A673 (cell line): ENCODE results near the gene MYT1. TPM values are rescaled to one million over a fixed set of nuclear protein-coding genes. Genes with fewer than 3 reads are reported as not detected.

Experiments
- BruUV-seq: library from RNA; stranded (reverse); fragments of 400-500 nt; replicated peaks from 2 replicates; lab custom pipeline; 2021; lab: Mats Ljungman, UMichigan
- CTCF ChIA-PET: fragments of 300-600 bp; sonication (Branson Sonifier 250); formaldehyde crosslinking; loops from one replicate; lab custom pipeline; 2022; ENCODE audit warnings: antibody characterized with exemption; lab: Charles Lee
- POLR2A ChIA-PET: fragments of 300-600 bp; sonication (Branson Sonifier 250); formaldehyde crosslinking; loops from one replicate; lab custom pipeline; 2022; ENCODE audit warnings: antibody characterized with exemption; ENCODE audit not compliant: low non-redundant PET; lab: Charles Lee
- DNase-seq: peaks from one replicate; pipeline ENCODE4 v3.0.0-alpha.2; 2015; ENCODE audit warnings: low spot score
- H3K27ac ChIP-seq: fragments of 200-600 bp; sonication (generic); 2 replicates; pipeline ENCODE4 v1.5.1; 2016; ENCODE audit warnings: mixed run types, low read depth, mild to moderate bottlenecking, mixed read lengths, antibody characterized with exemption, low read length; ENCODE audit not compliant: poor library complexity, severe bottlenecking
- H3K27me3 ChIP-seq: fragments of 200-600 bp; sonication (generic); replicated peaks from 2 replicates; pipeline ENCODE4 v1.6.1; 2017; ENCODE audit warnings: mixed run types, low read depth, mild to moderate bottlenecking, mixed read lengths, antibody characterized with exemption, low read length; ENCODE audit not compliant: insufficient read depth, poor library complexity
- H3K36me3 ChIP-seq: fragments of 200-600 bp; sonication (generic); 2 replicates; pipeline ENCODE4 v1.6.1; 2016; ENCODE audit warnings: mixed run types, mild to moderate bottlenecking, mixed read lengths, antibody characterized with exemption, low read length; ENCODE audit not compliant: insufficient read depth, poor library complexity, severe bottlenecking
- H3K4me1 ChIP-seq: fragments of 200-600 bp; sonication (generic); 2 replicates; pipeline ENCODE4 v1.6.1; 2017; ENCODE audit warnings: mixed run types, mild to moderate bottlenecking, mixed read lengths, antibody characterized with exemption, low read length; ENCODE audit not compliant: insufficient read depth, poor library complexity, severe bottlenecking
- H3K4me3 ChIP-seq: fragments of 200-600 bp; sonication (generic); 2 replicates; pipeline ENCODE4 v1.5.1; 2016; ENCODE audit warnings: low read depth, mixed run types, mild to moderate bottlenecking, mixed read lengths, low read length; ENCODE audit not compliant: poor library complexity, severe bottlenecking
- H3K9me3 ChIP-seq: fragments of 200-600 bp; sonication (generic); 2 replicates; pipeline ENCODE4 v1.6.1; 2016; ENCODE audit warnings: mixed run types, low read depth, mild to moderate bottlenecking, mixed read lengths, antibody characterized with exemption, low read length; ENCODE audit not compliant: poor library complexity, severe bottlenecking
- CTCF ChIP-seq: fragments of 300-800, 200-600 bp; sonication (generic); conservative IDR thresholded peaks from 2 replicates; pipeline ENCODE4 v1.5.1; 2017; ENCODE audit warnings: low read depth, mild to moderate bottlenecking, antibody characterized with exemption, low read length, moderate library complexity, mixed read lengths
- EZH2 ChIP-seq: fragments of 200-600 bp; sonication (generic); IDR thresholded peaks from 2 replicates; pipeline ENCODE4 v1.6.1; 2017; ENCODE audit warnings: borderline replicate concordance, low read depth, mild to moderate bottlenecking, mixed read lengths, antibody characterized with exemption, low read length; ENCODE audit not compliant: poor library complexity, severe bottlenecking
- intact Hi-C: fragments of 100-400 bp; cut with micrococcal nuclease; formaldehyde crosslinking; loops from one replicate; pipeline ENCODE4 v1.10.0; 2022; ENCODE audit not compliant: unreplicated experiment
- total RNA-seq: library from RNA; stranded (reverse); gene quantifications from 2 replicates; pipeline ENCODE4 v1.2.3, GENCODE V29; 2021

The MYT1 gene
- total RNA-seq, 1 experiment from 2014 or later = not detected

DNA sequence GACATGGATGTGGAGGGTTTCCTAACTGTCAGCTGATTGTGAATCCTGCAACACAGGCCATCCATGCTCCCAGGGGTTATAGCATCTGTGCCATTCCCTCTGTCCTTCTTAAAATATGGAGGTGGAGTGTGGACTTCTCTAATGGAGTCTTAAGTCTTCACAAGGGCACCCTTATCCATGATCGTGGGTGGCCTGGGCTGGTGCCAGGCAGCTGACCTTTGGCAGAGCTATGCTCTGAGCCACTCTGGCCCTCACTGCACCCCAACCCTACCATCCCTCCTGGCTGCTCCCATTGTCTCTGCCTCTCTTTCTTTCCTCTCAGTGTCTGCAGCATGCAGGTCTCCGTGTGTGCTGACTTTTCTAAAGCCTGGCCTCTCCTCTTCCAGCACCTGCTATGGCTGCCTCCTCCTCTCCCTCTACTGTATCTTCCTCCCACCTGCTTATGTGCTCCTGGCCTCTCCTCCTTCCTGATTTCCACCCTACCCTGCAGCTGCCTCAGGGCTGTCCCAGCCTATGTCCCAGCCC, 80.1 kb downstream of the MYT1 start:
- Histone ChIP-seq H3K4me3 (no peak overlapping the region), H3K36me3 (no peaks in the 10 kb centered on the region), H3K27me3 (peaks cover 4% of the 10 kb centered on the region), H3K4me1 (no peaks in the 10 kb centered on the region), H3K27ac (no peak overlapping the region), H3K9me3 (no peaks in the 10 kb centered on the region)
- TF ChIP-seq CTCF (no peak), EZH2 (no peak)
- BruUV-seq = no TSS peak
- intact Hi-C loops = no loop called here
- ChIA-PET POLR2A (no interaction called here), CTCF (interaction anchor here (0.8 kb wide), 1 partner anchor 21 kb away, joined by 3 read pairs; no protein-coding TSS in a partner anchor)
- DNase-seq = no peak

- no peaks in the 10 kb centered on the region for H3K4me1 ChIP-seq
- intact Hi-C loops = no loop called here
- ChIA-PET CTCF (no interaction called here), POLR2A (no interaction called here)
- H3K4me3 ChIP-seq = no peak overlapping the region
- no peaks in the 10 kb centered on the region for H3K36me3 ChIP-seq
- no peak for DNase-seq
- H3K9me3 ChIP-seq = no peaks in the 10 kb centered on the region
- H3K27me3 ChIP-seq = peaks cover 10% of the 10 kb centered on the region
- TF ChIP-seq CTCF (no peak), EZH2 (no peak)
- H3K27ac ChIP-seq = no peak overlapping the region
- no TSS peak for BruUV-seq
Measured at GRCh38 chr20:64244870-64245603, 80.8 kb downstream of the MYT1 start.

GRCh38 chr20:64245746-64246595, 81.7 kb downstream of the MYT1 start:
- H3K27me3 ChIP-seq = peaks cover 19% of the 10 kb centered on the region
- no peak overlapping the region for H3K27ac ChIP-seq
- no peak for TF ChIP-seq CTCF
- no peak for TF ChIP-seq EZH2
- BruUV-seq = no TSS peak
- CTCF ChIA-PET = no interaction called here
- POLR2A ChIA-PET = no interaction called here
- no peaks in the 10 kb centered on the region for H3K9me3 ChIP-seq
- H3K4me1 ChIP-seq = no peaks in the 10 kb centered on the region
- H3K4me3 ChIP-seq = no peak overlapping the region
- H3K36me3 ChIP-seq = no peaks in the 10 kb centered on the region
- intact Hi-C loops = no loop called here
- no peak for DNase-seq
